CD4-positive, alpha-beta T cell treated with Interleukin-15 for 1 hour (primary cell): Measurements from ENCODE around the gene KDM4B.

Source experiments
- DNase-seq: peaks from one replicate; pipeline ENCODE4 v3.0.0-alpha.2; 2020

Gene KDM4B

DNA sequence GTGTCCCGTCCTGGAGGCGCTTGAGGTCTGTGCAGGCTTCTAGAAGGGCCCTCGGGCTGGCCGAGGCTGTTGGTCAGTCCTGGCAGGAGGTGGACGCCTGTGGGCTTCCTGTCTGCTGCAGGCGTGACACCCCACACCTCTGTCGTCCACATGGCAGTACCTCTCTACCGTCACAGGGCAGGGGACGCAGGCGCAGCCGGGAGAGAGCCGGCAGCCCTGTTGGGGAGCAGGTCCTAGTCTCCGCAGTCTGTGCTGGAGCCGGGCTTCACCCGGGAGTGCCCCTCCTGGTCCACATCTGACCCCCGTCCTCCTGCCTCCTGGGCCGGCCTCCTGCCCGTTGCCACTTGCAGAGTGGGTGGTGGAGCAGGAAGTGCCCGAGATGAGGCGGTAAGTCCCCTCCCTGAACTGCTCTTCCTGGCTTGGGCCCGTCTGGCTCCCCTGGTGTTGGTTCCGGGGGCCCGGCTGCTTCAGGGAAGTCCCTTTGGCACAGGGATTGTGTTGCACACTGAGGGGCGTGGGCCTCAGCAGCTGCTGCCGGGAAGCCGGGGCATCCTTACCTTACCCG, 106.0 kb downstream of the KDM4B start:
- DNase-seq: no peak

DNA sequence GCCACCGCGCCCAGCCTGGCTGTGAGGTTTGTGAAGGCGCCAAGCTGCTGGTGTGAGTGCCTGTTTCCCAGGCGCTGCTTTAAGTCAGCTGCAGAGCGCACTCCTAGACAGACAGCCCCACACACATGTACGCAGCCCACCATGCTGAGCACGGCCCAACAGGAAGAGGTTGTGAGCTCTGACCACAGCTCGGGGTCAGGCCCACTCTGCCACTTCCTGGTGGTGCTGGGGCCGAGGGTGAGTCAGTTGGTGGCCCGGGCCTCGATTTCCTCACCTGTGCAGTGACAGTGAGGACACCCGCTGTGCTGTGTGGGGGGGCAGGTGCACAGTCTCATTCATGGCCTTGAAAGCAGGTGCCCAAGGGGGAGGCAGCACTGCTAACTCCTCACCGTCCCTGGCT, 106.7 kb downstream of the KDM4B start:
- no peak for DNase-seq

DNA sequence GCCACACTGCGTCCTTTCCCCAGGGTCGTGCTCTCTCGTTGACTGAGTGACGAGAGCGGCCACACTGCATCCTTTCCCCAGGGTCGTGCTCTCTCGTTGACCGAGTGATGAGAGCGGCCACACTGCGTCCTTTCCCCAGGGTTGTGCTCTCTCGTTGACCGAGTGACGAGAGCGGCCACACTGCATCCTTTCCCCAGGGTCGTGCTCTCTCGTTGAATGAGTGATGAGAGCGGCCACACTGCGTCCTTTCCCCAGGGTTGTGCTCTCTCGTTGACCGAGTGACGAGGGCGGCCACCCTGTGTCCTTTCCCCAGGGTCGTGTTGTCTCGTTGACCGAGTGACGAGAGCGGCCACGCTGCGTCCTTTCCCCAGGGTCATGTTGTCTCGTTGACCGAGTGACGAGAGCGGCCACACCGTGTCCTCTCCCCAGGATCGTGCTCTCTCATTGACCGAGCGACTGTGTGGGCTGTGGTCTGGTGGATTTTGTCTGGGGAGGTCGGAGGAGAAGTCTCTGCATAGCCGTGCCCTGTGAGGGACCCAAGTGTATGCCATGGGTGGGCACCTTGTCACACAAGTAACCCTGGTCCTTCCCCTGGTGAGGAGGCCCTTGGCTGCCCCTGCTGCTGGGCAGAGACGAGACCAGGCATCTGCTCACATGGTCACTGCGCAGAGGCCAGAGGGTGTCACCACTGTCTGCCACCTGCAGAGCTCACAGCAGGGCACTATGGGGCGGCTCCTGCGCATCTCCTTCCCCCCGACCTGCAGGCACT, 107.7 kb downstream of the KDM4B start:
- no peak for DNase-seq

DNA sequence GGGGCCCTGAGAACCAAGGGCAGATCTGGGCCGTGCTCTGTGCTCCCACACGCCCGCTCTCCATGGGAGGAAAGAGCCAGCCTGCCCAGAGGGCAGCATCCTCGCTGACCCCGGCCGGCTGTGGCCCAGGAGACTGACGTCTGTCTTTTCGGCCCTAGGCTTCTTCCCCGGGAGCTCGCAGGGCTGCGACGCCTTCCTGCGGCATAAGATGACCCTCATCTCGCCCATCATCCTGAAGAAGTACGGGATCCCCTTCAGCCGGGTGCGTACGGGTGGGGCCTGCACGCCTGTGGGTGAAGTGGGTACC, 108.2 kb downstream of the KDM4B start:
- no peak for DNase-seq

DNA sequence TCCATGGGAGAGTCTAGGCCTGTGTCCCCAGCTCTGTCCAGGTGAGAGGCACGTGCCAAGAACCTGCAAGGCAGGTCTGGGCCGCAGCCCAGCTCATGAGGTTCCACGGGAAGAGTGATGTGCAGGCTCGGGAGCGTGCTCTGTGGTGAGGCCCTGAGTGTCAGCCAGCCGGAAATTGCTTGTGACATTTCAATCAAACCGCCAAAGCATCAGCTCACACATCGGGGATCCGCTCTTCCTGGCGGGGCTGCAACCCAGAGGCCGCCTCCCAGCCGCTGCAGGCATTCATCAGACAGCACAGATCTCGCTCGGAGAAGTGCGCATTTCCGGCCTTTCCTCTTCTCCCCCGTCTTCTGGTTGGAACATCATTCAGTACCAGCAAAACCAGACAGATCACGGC, 109.3 kb downstream of the KDM4B start:
- DNase-seq: no peak

DNA sequence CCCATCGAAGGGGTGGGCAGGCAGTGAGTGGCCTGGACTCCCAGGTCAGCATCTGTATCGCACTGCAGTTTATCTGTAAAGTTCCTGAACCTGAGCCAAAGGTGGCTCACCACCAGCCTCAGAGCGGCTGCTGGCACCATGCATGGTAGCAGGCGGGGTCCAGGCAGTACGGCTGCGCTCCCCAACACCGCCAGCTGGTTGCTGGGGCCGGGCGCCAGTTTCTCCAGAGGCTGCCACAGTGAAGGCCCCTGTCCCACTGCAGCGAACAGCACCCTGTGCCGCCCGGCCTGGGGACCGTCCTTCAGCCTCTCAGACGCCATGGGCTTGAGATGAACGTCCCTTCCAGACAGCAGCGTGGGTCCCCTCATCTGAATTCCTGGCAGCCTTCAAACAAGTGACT, 109.8 kb downstream of the KDM4B start:
- DNase-seq: no peak

DNA sequence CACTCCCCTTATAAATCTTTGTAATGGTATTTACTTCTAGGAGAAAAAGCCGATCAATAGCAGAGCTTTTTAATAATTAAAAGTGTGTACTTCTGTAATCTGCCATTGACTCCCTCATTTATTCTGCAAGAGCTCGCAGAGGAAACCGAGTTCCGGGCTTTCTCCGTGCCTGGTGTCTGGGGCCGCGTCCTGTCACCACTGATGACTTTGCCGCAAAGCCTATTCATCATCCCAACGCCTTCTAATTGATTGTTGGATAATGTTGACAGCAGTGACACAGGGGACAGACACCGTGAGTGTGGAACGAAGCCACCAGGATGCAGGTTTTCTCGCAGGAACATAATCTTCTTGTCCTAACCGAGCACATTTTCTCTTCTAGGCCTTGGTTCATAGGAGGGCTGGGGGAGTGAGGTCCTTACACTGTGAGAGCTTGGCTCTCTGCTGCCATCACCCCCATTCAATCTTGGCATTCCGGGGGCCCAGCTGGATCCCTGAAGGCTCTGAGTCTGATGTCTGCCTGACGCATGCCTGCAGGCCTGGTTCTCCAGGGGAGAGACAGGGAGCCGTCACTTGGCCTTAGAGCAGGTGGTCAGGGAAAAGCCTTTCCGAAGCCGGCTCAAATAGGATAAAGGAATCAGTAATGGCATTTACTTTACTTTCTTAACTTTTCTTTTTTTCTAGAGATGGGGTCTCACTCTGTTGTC, 110.3 kb downstream of the KDM4B start:
- no peak for DNase-seq

DNA sequence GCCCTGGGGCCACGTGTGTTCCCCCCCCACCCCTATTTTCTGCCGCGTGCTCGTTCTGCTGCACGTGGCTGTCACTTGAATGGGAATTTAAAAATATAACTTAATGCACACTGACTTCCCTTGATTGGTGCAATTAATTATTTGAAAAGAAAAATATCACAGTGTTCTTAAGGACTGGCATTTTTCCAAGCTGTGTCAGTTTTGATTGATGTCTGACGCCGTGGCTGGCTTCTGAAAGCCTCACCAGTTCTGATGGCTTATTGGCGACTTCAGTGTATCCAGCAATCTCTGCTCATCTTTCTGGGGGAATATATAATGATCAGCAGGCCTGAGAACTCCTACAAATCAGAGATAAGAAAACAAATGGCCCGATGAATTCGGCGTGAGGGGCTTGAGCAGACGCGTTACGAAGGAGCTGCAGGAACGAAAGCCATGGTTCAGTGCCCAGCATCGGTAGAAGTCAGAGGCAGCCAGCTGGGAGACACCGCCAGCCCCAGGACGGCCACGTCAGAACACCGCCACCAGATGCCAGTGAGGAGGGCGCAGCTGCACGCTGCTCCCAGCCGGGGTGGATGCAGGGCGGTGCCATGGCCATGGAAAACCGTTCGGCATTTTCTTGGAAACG, 111.2 kb downstream of the KDM4B start:
- DNase-seq: no peak

DNA sequence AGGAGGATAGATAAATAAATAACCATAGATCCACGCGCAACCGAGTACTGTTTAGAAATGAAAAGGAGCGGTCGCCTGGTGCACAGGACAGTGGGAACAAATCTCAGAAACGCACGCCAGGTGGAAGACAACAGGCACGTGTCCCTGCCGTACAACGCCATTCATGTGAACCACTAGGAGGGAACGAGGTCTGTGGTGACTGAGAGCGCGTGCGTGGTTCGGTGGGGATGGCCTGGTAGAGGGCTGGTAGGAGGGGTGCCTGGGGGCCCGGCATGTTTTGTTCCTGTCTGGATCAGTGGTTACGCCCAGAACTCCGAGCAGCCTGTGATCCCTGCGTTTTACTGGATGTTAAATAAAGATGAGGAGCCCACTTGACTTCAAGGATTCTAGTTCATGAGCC, 111.9 kb downstream of the KDM4B start:
- no peak for DNase-seq

DNA sequence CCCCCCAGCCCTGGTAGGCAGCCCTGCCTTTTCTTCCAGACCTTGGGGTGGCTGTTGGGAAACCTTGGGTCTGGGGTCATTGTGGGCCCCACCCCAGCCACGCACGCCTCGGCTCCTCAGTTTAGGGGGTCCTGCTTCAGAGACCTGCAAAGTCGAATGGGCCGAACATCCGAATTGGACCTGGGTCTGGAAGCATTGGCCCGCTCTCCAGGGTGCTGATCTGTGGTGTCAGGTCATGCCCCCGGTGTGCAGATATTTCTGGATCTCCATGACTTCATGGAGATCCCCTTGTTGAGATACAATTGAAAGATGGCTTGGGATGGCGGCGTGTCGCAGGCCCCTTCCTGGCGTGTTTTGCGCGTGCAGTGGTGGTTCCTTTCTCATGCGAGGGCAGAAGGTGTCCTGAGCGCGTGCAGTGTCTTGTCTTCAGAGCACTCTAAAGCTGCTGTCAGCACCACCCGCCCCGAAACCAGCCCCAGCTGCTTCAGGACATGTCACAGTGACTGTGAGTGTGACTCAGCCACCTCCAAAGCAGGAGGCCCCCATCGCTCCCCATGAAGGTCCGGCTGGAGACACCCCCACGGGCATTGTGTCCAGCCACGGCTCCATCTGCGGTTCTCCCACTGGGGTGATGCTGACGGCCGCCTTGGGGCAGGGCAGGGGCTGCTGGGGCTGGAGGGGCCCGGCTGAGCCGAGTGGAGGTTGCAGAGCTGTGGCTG, 112.7 kb downstream of the KDM4B start:
- DNase-seq: no peak

DNA sequence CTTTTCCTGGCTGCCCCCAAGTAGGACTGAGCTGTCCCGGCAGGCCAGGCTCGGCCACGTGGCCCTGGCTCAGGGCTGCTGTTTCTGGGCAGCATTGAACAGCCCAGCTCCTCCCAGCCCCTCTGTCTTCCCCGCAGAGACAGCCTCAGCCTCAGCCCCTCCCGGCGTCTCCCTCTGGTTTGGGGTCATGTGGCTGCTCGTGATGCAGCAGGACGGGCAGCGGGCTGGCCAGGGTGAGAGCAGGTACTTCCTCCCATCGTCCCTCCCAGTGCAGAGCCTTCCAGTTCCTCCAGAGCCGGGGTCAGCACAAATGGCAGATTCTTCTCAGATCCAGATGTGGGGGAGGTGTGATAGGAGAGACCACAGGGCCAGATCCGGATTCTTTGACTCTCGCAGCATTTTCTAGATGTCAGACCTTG, 114.6 kb downstream of the KDM4B start:
- no peak for DNase-seq

DNA sequence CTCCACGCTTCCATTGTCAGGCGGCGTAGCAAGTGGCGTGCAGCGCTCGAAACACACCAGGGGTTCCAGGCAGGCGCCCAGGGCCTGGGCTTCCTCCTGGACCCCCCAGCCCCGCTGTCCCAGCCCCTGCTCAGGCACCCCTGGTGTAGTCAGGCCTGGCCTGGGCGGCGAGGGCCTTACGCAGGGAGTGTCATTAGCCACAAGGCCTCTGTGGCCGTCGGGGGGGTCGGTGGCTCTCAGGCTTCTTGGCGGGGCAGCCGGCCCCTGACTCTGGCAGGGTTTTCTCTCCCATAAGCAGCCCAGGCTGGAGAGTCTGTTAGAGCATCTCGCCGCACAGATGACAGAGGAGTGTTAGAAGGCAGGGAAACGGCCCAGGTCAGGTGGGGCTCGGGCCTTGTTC, 116.7 kb downstream of the KDM4B start:
- DNase-seq: no peak

DNA sequence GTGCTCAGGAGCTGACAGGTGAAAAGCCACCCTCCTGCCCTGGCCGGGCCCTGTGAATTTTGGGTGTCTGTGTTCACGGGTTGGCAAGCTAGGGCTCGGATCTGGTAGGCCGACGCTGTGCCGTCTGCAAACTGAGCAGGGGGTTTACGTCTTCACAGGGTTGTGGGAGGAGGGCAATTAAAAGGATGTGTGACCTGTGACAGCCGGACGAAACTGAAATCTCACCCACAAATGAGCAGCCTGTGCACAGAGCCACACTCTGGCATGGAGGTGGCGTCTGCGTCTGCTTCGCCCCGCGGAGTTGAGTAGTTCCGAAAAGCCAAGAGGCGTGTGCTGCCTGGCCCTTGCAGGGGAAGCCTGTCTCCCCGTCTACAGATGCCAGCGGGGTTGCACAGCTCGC, 117.3 kb downstream of the KDM4B start:
- no peak for DNase-seq

DNA sequence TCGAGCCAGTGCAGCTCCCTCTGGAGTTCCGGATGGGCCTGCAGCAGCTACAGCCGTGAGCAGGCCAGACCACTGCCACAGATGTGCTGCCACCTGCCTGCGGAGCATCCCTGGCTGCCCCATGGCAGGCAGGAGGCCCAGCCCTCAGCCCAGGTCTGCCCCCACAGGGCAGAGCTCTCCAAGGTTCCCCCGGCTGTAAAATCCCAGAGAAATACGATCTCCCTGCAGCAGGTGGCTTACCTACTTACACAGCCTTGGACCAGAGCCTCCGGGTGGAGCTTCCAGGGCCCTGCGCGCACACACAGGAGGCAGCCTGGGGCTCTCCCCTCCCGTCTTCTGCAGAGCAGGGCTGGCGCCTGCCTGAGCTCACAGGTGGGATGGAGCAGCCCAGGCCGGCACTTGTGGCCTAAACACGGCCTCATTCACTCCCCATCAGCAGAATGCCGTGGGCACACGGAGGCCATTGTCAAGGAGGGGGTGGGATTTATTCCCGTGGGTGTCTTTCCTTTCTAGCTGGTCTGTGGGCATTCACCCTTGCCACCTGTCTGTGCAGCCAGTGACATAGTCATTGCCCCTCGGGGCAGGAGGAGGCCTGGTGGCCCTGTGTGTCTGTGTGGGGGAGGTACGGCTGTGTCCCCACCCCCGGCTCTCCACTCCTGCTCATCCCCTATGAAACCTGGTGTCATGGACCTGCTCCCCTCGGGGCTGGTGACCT, 118.0 kb downstream of the KDM4B start:
- no peak for DNase-seq

DNA sequence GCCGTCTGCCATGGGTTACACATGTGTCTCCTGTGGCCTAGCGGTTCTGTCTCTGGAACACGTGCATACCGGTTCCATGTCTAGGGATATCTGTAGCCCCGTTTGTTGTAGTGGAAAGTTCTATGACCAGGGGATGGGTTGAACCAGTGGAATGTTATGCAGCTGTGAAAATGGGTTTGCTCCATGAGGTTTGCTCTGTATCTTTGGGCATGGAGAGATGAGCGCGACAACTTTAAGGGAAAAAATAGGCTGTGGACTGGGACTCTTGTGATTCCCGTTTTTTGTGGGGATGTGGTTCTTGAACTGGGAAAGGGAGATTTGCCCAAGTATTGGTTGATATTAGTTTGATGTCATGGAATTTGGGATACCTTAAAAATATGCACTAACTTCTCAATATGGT, 120.4 kb downstream of the KDM4B start:
- DNase-seq: no peak

DNA sequence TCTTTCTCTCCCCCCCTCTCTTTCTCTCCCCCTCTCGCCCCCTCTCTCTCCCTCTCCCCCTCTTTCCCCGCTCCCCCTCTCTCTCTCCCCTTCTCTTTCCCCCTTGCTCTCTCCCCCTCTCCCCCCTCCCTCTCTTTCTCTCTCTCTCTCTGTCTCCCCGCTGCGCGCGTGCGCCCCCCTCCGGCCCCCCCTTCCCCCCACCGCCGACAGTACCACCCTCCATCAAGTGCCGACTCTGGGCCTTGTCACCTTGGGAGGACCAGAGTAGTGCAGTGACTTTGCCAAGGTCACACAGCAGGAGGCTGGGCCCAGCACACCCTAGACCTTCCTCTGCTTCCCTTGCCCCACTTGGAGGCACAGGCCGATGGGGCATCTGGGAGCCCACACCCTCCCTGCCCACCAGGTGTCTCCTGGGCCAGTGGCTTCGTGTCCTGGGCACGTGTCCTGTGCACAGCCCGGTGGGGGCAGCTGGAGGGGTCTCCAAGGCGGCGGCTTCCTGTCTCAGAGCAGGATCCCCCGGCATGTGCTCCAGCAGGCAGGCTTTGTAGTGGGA, 121.6 kb downstream of the KDM4B start:
- no peak for DNase-seq

DNA sequence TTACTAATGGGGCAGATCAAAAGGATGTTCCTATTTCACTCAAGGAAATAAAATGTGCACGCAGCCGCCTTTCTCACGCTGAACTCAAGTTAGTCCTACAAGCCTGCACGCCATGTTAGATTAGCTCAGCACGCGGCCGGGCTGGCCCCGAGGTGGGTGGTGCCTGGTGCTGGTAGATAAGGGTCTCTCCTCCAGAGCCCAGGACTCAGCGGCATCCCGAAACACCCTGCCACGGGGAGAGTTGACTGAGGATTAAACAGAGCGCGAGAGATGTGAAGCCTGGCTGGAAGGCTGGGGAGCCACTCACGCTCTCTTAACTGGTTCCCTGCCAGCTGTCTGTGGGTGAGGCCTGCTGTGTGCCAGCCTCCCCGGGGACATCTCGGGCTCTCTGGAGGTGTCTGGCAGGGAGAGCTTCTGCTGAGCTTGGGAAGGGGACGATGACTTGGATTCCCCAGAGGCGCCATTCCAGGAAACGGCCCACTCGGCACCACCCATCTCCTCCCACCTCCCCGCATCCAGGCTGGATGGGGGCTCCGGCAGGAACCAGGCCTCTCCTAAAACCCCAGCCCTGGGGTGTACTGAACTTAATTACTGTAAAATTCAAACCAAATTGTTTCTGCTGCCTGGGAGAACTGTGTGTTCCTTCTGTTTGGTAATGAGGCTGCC, 122.2 kb downstream of the KDM4B start:
- DNase-seq: no peak

DNA sequence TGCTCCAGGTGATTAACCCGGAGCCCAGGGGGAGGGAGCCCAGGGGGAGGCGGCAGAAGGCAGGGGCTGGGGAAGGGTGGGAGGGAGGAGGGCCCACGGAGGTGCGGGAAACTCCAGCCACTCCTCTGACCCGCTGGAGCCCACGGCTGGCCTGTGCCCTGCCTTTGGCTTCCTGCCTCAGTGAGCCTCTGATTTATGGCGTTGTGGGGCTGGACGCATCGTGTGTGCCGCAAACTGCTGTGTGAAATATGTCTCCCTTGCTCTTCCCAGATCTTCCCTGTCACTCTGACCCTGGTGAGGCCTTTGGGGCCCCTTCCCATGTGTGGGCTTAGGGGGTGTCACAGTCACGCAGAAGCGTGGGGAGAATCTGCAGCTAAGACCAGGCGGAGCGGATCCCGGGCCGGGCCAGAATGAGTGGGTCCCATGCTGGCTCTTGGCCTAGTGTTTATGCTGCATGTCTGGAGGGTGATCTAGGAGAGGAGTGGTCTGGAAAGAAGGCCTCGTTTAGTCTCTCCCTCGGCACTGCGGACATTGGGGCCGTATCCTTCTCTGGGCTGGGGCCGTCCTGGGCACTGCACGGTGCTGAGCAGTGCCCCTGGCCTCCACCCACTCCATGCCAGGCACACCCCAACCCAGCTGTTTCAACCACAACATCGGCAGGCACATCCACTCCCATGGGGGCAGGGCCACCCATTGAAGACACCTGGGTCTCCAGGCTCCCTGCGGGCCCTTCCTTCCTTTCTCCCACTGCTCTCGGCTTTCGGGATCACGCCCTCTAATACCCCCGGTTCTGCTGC, 123.0 kb downstream of the KDM4B start:
- DNase-seq: no peak

DNA sequence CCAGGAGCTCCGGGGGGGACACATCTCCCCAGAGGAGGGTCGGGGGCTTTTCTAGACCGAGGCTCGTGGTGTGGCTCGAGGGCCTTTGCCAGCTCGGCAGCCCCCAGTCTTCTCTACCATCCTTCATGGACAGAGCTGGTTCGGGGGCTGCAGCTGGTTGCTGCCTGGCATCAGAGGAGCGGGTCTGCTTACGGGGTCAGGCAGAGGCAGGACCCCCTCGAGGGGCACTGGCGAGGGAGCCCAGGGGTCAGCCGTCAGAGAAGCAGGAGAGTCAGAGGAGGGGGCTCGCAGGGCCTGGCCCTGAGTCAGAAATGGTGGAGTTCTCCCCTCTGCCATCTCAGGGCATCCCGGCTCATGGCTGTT, 123.5 kb downstream of the KDM4B start:
- no peak for DNase-seq

DNA sequence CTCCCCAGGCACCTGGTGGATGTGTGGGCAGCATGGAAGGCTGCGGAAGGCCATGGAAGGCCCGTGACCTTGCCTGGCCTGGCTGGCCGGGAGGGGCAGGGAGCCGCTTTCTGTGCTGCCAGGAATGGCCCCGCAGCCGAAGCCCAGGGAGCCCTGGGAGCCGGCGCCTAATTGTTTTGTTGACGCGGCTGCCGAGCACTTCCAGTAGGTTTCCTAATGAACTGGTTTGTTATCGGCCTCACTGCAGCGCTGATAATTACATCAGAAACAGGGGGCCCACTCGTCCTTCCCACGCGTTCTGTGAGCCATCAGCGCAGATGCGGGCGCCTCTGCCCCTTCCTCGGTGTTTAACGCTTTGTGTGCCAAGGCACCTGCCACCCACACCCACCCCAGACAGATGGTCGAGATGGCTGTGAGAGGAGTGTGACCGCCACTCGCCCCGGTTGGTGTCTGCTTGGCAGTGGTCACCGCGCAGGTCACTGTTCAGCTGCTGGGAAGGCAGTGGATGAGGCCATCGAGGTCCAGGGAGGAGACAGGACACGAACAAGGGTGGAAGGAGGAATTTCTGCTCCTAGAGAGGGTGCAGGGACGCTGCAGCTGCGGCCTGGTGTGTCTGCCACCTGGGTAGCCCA, 124.5 kb downstream of the KDM4B start:
- DNase-seq: no peak
